ENCODE data around the gene SKA3.

DNA sequence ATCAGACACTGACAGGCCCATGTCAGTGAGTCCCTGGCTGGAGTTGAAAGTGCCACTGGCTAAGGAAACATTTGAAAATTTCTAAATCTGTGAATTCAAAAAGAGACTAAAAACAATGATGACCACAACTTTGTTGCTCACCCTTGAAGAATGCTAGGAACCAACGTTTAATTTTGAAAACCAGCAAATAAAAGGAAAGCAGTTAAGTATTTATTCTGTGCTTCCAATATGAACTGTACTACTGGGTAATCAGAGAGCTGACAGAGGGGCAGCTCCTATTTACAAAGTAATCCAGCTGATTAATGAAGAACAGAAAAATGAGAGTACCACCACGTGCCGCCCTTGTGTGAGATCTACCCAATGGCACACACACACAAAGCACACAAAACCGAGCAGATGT, 70.3 kb downstream of the SKA3 start:
- TF ChIP-seq CEBPB (IDR thresholded peaks at IDR 0.05) (no peak), CREB1 (IDR thresholded peaks at IDR 0.05; ENCODE audit: low read depth) (no peak), EP300 (IDR thresholded peaks at IDR 0.05; ENCODE audit: borderline replicate concordance) (no peak)

All from Ishikawa (cell line).